ENCODE results near the gene SYNE1.

SYNE1 gene

GRCh38 chr6:152380993-152381898 lies 255.9 kb downstream of the SYNE1 start:
- FAIRE-seq, result no peak
- DNase-seq (ENCODE audit: insufficient read length, low spot score), result peak; percentile 68

- DNase-seq (ENCODE audit: insufficient read length, low spot score) (peak; percentile 5), FAIRE-seq (no peak)
Observed at GRCh38 chr6:152380351-152380767, 256.8 kb downstream of the SYNE1 start.

- DNase-seq (ENCODE audit: insufficient read length, low spot score) (no peak), FAIRE-seq (no peak)
Observed at GRCh38 chr6:152379423-152379822, 257.7 kb downstream of the SYNE1 start.

- DNase-seq (ENCODE audit: insufficient read length, low spot score), result peak; percentile 5
Observed at GRCh38 chr6:152378169-152378568, 259.0 kb downstream of the SYNE1 start.

GRCh38 chr6:152375197-152375596 lies 262.0 kb downstream of the SYNE1 start:
- no peak for DNase-seq (ENCODE audit: insufficient read length, low spot score)
- FAIRE-seq, result no peak

More at GRCh38 chr6:152378169-152378568, 259.0 kb downstream of the SYNE1 start:
- FAIRE-seq, result no peak

GRCh38 chr6:152372945-152373344 lies 264.2 kb downstream of the SYNE1 start:
- FAIRE-seq, result no peak
- DNase-seq (ENCODE audit: insufficient read length, low spot score), result no peak

- DNase-seq (ENCODE audit: insufficient read length, low spot score) (no peak), FAIRE-seq (no peak)
Observed at GRCh38 chr6:152371775-152372174, 265.4 kb downstream of the SYNE1 start.

- FAIRE-seq (no peak), DNase-seq (ENCODE audit: insufficient read length, low spot score) (no peak)
Observed at GRCh38 chr6:152368751-152369624, 268.2 kb downstream of the SYNE1 start.

GRCh38 chr6:152364866-152365265 lies 272.3 kb downstream of the SYNE1 start:
- DNase-seq (ENCODE audit: insufficient read length, low spot score), result no peak
- no peak for FAIRE-seq

GRCh38 chr6:152360034-152360433 lies 277.1 kb downstream of the SYNE1 start:
- FAIRE-seq, result no peak
- no peak for DNase-seq (ENCODE audit: insufficient read length, low spot score)

- DNase-seq (ENCODE audit: insufficient read length, low spot score) (peak; percentile 12), FAIRE-seq (no peak)
Observed at GRCh38 chr6:152356662-152357061, 280.5 kb downstream of the SYNE1 start.

- DNase-seq (ENCODE audit: insufficient read length, low spot score) (no peak), FAIRE-seq (no peak)
Observed at GRCh38 chr6:152356016-152356415, 281.1 kb downstream of the SYNE1 start.

- DNase-seq (ENCODE audit: insufficient read length, low spot score) (no peak), FAIRE-seq (no peak)
Observed at GRCh38 chr6:152355166-152355565, 282.0 kb downstream of the SYNE1 start.

GRCh38 chr6:152353440-152353839 lies 283.7 kb downstream of the SYNE1 start:
- no peak for DNase-seq (ENCODE audit: insufficient read length, low spot score)
- FAIRE-seq, result no peak

GRCh38 chr6:152351742-152352141 lies 285.4 kb downstream of the SYNE1 start:
- no peak for DNase-seq (ENCODE audit: insufficient read length, low spot score)
- no peak for FAIRE-seq

- FAIRE-seq (no peak), DNase-seq (ENCODE audit: insufficient read length, low spot score) (no peak)
Observed at GRCh38 chr6:152351110-152351509, 286.1 kb downstream of the SYNE1 start.

GRCh38 chr6:152348116-152348515 lies 289.0 kb downstream of the SYNE1 start:
- DNase-seq (ENCODE audit: insufficient read length, low spot score) (peak; percentile 2), FAIRE-seq (no peak)

- FAIRE-seq (no peak), DNase-seq (ENCODE audit: insufficient read length, low spot score) (no peak)
Observed at GRCh38 chr6:152343735-152344360, 293.3 kb downstream of the SYNE1 start.

GRCh38 chr6:152341596-152341995 lies 295.6 kb downstream of the SYNE1 start:
- FAIRE-seq (no peak), DNase-seq (ENCODE audit: insufficient read length, low spot score) (no peak)

- FAIRE-seq, result peak; percentile 65
- DNase-seq (ENCODE audit: insufficient read length, low spot score), result peak; percentile 18
Observed at GRCh38 chr6:152338335-152339125, 298.6 kb downstream of the SYNE1 start.
